ENCODE results near the gene TCEA3.

- no peak for TF ChIP-seq CTCF (IDR thresholded peaks at IDR 0.05)
- TF ChIP-seq POLR2A (IDR thresholded peaks at IDR 0.05) = no peak
Observed at GRCh38 chr1:23422241-23422877, 2.2 kb downstream of the TCEA3 start.

All from uterus (tissue), 2 donors.